ENCODE measurements around the gene CNOT11.
A peak's percentile ranks its signal among the peaks of the same experiment; 100 is the strongest.
"Not testable (repeated sequence)": the region's sequence is repeated elsewhere in the genome, so short reads cannot be mapped to it uniquely, and the experiment has no call there.

CNOT11 gene

DNA sequence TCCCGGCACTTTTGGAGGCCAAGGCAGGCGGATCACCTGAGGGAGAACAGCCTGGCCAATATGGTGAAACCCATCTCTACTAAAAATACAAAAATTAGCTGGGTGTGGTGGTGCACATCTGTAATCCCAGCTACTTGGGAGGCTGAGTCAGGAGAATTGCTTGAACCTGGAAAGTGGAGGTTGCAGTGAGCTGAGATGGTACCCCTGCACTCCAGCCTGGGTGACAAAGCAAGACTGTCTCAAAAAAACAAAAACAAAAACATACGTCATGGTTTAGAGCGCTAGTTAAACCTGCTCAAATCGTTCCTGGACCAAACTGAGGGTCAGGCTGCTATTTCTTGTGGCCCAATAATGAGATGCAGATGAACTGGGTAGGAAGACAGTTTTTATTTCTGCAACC is 7.2 kb upstream of the CNOT11 start:
- not testable (repeated sequence) for DNase-seq

DNA sequence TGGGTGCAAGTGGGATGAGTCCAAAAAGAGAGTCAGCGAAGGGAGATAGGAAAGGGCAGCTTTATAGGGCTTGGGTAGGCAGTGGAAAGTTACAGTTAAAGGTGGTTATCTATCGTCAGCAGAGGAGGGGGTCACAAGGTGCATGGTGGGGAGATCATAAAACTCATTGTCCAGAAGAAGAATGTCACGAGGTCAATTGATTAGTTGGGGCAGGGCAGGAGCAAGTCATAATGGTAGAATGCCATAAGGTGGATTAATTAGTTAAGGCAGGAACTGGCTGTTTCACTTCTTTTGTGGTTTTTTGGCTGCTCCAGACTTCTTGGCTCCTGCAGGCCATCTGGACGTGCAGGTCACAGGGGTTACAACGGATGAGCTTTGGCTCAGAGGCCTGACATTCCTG is 3.9 kb upstream of the CNOT11 start:
- not testable (repeated sequence) for DNase-seq

DNA sequence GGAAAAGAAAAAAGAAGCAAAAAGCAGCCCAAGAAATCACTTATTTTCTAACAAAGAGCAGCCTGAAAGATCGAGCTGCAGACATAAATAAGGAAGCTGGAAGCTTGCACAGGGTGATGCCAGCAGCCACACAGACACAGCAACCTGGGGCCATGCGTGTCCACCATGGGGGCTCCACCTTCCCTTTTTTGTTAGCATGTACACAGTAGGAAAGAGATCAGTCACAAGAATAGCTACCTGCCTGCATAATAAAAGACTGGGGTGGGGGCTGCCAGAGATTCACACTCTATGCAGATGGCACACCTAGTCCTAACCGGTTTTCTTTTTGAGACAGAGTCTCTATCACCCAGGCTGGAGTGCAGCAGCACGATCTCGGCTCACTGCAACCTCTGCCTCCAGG is 2.9 kb upstream of the CNOT11 start:
- no peak for DNase-seq

DNA sequence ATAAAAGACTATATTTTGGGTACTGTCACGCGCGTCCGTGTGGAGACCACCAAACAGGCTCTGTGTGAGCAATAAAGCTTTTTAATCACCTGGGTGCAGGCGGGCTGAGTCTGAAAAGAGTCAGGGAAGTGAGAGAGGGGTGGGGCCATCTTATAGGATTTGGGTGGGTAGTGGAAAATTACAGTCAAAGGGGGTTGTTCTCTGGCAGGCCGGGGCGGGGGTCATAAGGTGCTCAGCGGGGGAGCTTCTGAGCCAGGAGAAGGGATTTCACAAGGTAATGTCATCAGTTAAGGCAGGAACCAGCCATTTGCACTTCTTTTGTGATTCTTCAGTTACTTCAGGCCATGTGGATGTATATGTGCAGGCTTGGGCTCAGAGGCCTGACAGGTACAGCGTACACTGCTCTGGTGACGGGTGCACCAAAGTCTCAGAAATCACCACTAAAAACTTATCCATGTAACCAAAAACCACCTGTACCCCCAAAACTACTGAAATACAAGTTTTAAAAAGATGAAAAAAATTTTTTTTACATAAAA is 1.4 kb upstream of the CNOT11 start:
- not testable (repeated sequence) for DNase-seq

DNA sequence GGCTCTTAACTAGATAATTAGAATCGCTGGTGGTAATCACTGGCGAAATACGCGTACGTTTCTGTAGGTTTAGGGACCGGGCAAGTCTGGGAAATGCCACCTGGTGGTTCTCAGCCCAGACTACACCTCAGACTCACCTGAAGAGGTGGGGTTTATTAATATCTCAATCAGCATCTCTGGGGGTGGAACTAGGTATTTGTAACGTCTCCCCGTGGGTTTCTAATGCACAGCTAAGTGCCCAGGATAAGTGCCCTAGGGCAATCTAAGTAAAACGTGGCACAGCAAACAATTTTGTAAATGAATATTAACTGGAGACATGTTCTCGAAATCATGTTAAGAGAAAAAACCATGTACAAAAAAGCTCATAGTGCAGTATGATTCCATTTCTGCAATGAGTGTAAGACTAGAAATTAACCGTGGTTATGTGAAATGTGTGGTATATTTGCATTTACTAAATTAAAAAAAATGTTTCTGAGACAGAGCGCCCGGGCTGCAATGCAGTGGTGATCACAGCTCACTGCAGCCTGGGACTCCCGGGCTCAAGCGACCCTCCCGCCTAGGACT is 760 bp upstream of the CNOT11 start:
- peak in 4 of 5 donors; percentile 5 to 21 (median 15) for DNase-seq

DNA sequence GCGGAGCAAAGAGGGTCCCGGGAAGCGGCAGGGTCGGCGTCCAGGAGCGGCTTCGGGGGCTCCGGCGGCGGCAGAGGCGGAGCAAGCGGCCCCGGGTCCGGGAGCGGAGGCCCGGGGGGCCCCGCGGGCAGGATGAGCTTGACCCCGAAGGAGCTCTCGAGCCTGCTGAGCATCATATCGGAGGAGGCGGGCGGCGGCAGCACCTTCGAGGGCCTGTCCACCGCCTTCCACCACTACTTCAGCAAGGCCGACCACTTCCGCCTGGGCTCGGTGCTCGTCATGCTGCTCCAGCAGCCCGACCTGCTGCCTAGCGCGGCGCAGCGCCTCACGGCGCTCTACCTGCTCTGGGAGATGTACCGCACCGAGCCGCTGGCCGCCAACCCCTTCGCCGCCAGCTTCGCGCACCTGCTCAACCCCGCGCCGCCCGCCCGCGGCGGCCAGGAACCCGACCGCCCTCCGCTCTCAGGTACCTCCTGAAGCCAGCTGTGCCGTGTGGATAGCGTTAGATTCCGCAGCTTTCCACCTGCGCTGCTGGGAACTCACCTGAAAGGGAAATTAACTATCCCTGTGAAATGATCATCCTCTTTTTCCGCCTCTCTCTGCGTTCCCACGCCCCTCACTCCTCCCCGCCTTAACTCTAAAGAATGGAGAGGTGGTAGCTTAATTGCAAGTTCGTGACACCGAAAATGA is 472 bp downstream of the CNOT11 start:
- peak; percentile 64 to 86 (median 71) for DNase-seq

DNA sequence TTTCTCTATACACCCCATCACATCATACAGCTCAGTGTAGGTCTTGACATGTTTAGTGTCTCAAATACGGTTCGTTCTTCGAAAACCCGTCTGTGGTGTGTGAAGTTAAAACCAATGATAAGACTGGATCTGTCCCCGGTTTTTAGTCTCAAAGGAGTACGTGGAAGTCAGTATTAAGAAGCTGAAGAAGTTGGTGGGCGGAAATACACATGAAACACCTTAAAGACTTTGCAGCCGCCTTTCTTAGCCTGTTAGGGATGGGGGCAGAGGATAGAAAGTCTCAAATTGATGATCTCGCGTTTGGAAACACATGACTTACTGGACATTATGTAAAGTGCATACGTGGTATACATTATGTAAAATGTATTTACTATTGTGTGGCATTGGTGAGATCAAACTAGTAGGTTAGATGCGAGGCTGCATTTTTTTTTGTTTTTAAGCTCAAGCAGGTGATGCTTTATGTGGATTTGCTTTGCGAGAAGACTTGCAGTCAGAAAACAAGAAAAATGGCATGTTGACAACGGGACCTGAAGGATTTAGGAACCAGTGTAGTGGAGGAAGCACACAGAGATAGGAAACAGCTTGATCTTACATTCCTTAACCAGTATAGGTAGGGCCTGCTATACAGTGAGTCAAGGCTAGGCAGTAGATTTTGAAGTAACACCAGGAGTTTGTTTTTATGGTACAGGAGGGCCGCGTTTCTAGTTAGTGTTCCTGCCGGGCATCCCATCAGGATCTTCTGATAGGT is 1.2 kb downstream of the CNOT11 start:
- DNase-seq, result peak in 2 of 5 donors; percentile 2 to 34

DNA sequence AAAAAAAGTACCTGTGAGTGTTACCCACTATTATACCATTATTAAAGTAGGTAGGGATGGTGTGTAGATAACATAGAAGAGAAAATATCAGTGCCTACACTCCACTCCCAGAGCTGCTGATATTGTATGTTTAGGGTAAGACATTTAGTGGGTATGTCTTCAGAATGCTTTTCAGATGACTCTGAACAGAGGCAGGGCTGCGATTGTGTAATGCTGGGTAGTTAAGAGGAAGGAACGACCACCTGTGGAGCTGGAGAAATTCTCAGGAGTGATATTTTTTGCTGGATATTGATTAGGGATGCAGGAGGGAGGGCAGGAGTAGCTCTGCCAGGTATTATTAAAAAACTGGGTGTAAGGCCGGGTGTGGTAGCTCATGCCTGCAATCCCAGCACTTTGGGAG is 2.8 kb downstream of the CNOT11 start:
- no peak for DNase-seq

DNA sequence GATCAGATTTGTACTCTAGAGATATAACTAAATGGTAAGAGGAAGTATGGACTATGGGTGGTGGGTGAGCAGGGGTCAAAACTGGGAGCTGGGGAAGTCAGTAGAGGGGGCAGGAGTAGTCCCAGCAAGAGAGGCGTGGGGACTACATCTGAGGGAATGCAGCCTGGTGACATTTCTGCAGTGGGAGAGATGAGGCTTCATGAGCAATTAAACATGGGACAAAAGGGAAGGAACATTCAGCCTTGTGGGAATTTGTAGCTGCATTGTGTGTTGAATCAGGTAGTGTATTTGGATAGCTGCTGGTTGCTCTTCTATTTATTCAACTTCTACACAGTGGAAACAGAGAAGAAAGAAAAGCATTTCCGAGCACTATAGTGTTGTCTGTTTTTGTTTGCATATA is 3.6 kb downstream of the CNOT11 start:
- DNase-seq, result no peak

DNA sequence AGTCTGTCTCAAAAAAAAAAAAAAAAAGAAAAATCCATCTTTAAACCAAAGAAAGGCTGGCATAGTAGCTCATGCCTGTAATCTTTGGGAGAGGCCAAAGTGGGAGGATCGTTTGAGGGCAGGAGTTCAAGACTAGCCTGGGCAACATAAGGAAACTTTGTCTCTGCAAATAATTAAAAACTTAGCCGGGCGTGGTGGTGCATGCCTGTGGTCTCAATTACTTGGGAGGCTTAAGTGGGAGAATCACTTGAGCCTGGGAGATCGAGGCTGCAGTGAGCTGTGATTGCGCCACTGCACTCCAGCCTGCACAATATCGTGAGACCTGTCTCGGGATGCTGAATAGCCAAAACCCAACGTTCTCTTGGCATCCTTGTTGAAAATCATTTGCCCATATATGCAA is 6.1 kb downstream of the CNOT11 start:
- DNase-seq, result no peak

DNA sequence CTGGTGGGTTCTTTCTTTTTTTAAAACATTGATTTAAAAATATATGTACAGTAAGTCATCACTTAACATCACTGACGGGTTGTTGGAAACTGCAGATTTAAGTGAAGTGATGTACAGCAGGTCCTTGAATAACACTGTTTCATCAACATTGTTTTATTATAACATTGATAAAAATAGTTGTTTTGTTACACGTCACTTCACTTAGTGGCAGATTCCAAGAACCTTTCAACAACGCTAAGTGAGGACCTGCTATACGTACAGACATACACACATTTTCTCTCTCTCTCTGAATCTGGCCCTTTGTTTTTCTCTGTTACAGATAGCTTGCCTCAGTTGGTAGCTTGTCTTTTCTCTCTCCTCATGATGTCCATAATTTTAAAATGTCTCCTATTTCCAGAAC is 9.5 kb downstream of the CNOT11 start:
- DNase-seq, result no peak

DNA sequence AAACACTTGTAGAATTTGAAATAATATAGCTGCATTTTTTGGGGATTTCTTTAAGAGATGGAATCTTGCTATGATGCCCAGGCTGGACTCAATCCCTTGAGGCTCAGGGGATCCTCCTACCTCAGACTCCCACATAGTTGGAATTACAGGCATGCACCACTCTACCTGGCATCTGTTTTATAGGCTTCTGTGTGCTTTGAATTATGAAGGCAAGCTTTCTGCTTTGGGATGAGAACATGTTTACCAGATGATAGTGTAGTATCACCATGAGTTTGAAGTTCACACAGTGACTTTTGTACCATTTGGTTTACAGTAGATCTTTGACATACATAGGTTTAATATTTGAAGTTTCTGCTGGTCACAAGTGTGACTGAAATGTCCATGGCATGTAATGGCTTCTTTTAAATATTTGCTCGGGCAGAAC is 10.7 kb downstream of the CNOT11 start:
- no peak for DNase-seq

DNA sequence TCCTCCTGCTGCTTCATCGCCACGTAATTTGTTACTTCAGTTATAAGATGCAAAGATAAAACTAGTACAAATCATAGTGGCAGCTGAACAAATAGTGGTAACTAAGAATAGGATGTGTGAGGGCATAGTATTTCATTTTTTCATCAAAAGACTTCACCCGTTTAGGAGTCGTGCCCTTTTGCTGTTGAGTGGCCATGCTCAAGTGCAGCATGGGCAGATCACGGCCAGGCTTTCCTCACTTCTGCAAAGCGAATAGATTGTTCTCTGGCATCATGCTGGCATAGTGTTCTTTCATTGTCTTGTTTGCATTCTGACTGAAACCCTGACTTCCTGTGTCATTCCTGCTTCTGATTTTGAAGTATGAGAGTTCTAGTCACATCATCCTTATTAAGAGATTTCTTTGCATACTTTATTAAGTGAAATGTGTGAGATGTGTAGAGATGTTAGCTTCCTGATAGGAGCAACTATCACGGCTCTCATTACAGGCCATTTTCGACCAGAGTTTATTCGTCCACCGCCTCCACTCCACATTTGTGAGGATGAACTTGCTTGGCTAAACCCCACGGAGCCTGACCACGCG is 11.8 kb downstream of the CNOT11 start:
- peak in 1 of 5 donors; percentile 18 for DNase-seq

DNA sequence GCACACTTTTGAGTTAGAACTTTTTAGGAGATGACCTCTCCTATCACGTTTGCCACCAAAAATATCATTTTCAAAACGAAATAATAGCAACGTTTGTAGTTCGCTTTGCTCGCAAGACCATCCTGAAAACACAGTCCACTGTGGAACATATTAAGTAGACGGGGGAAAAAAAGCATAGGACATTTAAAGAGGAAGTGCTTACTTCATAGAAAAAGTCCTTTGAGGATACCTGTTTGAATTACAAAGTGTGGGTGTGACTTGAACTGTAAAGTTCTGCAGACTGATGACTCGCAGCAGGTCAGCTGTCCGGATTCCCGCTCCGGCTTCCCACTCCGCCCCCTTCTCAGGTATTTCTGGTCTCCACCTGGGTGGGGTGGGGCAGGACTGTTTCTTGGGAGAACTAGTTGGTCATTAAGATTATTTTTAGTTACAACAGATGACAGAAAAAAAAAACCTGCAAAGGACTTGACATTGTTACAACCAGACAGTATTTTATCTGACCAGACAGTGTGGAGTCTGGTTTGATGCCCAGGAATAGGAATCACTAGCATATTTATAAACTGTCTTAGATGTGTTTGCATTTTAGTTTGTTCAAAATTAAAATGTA is 13.3 kb downstream of the CNOT11 start:
- DNase-seq, result no peak

DNA sequence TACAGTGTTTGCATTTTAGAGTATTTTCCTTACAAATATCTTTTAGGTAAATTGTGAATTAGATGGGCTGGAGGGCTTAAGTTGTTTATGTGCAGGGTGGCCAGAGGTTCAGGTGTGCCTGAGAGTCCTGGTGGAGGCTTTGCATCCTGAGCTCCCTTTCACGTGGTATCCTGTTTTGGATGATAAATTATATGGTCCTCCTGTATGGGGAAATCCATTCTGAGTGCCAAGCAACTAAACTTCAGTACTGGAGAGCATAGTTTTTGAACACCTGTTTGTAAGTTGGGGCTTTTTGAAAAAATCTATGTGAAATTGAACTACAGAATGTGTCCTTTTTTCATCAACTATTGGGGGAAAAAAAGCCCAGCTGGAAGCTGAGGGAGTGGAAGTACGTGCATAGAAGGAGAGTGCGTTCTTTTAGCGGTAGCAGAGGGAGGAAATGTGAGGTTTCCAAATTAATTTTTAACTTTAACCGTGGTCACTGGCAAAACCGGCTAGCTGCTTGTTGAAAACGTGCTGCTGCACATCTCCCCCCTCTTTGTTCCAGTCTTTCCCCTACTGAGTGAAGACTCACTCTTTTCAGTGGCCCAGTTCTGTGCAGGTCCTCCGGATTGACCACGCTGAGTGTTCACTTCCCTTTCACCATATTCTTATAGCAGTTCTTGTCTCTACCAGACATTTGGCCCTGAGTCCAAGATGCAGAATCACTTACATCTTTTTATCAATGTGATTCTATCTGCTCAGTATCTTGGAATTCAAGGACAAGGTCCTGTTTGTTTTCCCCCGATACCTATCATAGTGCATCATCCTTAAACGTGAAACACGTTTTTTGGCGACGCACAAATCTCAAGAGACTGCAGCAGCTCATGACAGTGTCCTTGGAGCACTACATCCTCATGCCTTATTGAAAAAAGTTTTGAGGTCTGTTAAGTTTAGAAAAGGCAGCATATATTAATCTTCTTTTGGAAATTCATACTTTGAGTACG is 15.3 kb downstream of the CNOT11 start:
- DNase-seq, result no peak

DNA sequence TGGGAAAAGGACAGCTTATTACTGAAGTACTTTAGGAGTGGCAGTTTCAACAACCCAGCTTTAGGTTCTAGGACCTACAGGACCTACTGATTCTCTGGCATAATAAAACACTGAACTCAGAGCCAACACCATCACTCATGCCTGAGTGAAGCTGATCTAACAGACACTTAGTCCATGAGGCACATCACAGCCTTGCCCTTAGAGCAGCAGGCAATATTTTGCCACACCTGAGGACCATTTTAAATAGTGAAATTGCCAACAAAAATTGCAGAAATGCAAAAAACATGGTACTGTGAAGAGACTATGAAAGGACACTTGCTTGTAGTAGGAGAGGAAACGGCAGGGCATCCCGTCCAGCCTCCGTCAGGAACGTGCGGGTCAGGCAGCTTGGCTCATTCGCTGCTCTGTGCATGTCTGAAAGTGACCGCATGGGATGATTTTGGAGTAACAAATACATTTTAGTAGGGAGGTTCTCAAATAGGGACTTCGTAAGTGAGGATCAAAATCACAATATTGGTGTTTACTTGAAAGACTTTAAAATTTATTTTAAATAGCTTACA is 18.1 kb downstream of the CNOT11 start:
- no peak for DNase-seq

DNA sequence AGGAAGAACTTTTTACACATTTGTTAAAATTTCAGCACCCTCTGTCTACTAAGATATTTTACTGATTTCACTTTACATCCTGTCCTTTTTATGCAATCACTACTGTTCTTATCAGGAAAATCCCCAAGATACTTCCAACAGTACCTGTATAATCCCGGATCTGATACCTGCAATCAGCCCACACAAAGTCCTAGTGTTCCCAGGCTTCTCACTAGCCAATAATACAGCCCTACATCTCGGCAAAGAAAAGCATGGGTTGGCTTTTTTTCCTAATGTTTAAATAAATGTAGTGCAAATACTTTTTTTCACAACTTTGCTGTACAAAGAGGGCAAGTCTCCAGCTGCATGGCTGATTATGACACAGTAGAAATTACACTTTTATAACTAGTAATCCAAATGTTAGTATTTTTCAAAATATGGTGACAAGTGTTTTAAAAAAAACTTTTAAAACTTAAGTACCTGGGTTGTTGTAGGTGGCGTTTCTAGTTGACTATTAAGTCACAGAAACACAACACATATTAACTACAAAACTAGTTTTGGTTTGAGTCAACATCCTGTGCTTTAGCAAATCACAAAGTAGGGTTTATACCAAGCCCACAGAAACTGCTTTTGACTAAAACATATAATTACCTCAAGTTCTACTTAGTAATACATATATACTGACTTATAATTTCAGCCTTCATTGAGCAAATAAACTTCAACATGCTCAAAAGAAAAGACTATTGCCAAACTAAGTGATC is 19.5 kb downstream of the CNOT11 start:
- DNase-seq, result peak in 1 of 5 donors; percentile 86

DNA sequence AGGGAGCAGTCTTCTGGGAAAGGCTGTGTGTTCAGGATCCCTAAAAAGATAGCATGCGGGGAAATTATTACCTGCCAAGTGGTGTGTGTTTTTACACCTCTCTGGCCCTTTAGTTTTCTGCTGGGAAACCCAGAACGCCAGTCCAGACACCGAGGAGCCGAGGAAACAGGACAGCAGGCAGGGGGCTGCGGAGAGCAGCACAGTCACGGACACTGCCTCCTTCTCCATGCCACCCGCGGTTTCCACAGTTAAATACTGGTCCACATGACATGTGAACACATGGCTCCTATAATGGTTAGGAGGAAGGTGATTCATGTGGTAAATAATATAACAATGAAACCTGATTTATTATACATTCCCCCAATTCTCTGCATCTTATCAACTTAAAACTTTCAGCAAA is 20.4 kb downstream of the CNOT11 start:
- no peak for DNase-seq

DNA sequence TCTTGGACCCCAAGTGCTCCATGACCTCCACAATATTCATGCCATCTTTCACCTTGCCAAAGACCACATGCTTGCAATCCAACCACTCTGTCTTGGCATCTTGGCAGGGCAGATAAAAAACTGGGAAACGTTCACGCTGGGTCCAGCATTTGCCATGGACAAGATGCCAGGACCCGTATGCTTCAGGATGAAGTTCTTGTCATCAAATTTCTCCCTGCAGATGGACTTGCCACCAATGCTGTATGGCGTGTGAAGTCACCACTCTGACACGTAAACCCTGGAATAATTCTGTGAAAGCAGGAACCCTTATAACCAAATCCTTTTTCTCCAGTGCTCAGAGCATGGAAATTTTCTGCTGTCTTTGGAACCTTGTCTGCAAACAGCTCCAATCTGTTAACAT is 21.5 kb downstream of the CNOT11 start:
- DNase-seq, result no peak

DNA sequence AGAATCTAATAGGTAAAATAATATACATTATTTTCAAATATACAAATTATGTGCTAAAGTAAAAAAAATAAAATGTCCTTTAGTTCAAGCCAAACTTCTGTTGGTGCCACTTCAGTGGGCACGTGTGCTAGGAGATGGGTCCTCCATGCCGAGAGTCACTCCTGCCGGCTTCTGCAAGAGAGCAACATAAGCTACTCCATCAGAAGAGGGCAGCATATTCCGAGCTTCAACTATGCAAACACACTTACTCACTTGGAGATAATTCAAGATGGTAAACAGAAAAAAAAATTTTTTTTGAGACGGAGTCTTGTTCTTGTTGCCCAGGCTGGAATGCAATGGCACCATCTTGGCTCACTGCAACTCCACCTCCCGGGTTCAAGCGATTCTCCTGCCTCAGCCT is 24.4 kb downstream of the CNOT11 start:
- DNase-seq, result no peak

DNA sequence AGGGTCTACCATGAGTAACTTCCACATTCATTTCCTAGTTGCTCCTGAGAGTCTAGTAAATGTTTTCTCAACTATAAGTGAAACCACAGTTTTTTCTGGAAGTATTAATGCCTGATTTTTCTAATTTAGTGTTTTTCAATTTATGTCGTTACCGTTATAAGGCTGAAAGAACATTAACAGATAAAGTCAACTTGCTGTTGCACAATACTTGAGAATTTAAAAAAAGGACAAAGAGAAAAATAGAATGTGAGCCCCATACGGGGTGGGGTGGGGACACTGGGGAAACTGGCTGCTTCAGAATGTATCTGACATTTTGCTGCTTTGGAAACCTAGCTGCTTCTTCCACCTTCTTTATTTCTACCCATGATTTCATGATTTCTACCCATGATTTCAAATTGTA is 26.2 kb downstream of the CNOT11 start:
- no peak for DNase-seq
